AG09309 (cell line): ENCODE data around the gene S100A16.

Source experiments
- DNase-seq: peaks from one replicate; pipeline ENCODE4 v3.0.0-alpha.2; 2010; ENCODE audit warnings: low read depth
- H3K4me3 ChIP-seq: 2 replicates; pipeline ENCODE4 v1.5.1; 2011; ENCODE audit warnings: mild to moderate bottlenecking, low read depth, low read length, moderate library complexity; ENCODE audit not compliant: control insufficient read depth
- TF ChIP-seq, protein P1 (sequence below): IDR thresholded peaks from 2 replicates; pipeline ENCODE4 v1.5.1; 2011; ENCODE audit warnings: mild to moderate bottlenecking, low read depth, low read length, inconsistent platforms; ENCODE audit not compliant: insufficient read depth, control insufficient read depth; ENCODE audit errors: missing control alignments

The S100A16 gene

DNA sequence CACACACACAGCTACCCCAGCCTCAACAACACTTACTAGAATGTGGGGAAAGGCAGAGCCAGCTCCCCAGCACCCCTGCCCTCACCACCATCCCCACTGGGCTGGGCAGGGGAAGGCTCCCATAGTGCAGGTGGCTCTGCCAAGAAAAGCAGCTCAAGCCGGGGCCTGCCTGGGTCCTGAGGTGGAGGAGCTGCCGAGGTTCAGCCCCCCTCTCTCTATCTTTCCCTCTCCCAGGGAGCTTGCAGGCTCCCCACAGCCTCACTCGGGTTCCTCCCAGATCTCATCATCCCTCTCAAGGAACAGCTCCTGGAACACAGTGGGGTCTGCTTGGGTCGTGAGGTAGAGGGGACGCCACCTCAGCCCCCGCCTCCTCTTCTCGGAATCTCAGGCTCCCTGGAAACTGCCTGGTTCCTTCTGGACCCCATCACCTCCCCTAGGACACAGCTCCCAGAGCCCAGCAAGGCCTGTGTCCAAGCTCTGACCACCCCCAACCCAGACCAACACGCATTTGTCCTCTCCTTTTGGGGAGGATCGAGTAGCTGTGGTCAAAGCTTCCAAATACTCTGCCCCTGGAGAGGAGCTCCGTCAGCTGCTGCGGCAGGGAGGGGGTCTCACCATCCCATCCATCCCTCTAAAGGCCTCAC lies 704 bp downstream of the S100A16 start:
- TF ChIP-seq, protein P1, sequence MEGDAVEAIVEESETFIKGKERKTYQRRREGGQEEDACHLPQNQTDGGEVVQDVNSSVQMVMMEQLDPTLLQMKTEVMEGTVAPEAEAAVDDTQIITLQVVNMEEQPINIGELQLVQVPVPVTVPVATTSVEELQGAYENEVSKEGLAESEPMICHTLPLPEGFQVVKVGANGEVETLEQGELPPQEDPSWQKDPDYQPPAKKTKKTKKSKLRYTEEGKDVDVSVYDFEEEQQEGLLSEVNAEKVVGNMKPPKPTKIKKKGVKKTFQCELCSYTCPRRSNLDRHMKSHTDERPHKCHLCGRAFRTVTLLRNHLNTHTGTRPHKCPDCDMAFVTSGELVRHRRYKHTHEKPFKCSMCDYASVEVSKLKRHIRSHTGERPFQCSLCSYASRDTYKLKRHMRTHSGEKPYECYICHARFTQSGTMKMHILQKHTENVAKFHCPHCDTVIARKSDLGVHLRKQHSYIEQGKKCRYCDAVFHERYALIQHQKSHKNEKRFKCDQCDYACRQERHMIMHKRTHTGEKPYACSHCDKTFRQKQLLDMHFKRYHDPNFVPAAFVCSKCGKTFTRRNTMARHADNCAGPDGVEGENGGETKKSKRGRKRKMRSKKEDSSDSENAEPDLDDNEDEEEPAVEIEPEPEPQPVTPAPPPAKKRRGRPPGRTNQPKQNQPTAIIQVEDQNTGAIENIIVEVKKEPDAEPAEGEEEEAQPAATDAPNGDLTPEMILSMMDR: no peak
- DNase-seq: no peak
- peak overlapping the region; percentile 69 for H3K4me3 ChIP-seq

DNA sequence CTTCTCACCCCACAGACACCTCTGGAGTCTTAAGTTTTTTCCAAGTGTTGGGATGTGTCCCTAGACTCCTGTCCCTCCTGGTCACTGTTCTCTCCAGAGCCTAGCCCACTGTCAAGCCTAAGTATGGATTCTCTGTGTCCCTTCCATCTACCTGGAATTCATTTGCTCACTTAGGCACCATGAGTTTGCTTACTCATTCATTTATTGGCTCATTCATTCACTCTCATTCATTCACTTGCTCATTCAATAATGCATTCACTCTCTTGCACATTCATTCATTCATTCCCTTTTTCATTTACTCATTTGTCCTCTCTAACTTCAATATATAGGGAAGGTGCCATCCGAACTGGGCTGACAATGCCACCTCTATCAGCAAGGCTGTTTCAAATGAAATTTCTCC lies 1.6 kb downstream of the S100A16 start:
- H3K4me3 ChIP-seq: peak overlapping the region; percentile 69
- DNase-seq: no peak
- TF ChIP-seq, protein P1: no peak

DNA sequence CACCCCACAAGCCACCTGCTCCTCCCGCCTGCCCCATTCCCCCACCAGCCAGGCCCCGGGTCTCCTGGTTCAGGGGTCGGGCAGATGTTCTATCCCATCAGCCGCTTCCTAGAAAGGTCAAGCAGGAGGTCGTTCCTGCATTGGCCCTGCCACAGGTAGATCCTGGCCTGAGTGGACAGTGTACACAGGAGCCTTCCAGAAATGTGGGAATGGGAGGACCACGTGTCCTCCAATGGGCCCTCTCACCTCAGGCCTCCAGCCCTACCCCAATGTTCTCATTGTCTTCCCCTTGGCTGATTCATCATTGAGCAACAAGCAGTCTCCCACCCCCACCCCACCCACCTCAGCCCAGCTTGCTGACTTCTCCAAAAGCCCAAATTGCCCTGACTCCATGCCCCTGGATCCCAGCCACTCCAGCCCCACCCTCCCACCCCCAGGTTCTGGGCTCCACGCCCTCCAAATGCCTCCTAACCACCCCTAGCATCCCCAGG lies 2.1 kb downstream of the S100A16 start:
- peak overlapping the region; percentile 69 for H3K4me3 ChIP-seq

DNA sequence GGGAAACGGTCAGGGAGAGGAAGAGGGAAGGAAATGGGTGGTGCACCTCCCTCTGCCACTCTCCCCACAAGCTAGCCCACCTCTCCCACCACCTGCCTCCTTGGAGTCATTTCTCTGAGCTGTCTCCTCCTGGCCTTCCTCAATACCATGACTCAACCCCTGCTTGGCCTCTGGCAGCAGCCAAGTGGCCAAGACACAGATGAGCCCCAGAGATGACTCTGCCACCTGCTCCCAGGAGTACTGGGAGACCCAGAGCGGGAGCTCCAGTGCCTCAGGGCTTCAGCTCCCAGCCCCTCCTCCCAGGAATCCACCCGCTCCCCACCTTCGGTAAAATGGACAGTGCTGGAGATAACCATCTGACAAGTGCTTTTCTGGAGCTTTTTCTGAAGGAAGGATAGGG lies 2.6 kb downstream of the S100A16 start:
- TF ChIP-seq, protein P1: no peak
- peak overlapping the region; percentile 69 for H3K4me3 ChIP-seq
- DNase-seq: no peak

More for the DNA sequence above, 2.1 kb downstream of the S100A16 start:
- TF ChIP-seq, protein P1: no peak
- DNase-seq: no peak

DNA sequence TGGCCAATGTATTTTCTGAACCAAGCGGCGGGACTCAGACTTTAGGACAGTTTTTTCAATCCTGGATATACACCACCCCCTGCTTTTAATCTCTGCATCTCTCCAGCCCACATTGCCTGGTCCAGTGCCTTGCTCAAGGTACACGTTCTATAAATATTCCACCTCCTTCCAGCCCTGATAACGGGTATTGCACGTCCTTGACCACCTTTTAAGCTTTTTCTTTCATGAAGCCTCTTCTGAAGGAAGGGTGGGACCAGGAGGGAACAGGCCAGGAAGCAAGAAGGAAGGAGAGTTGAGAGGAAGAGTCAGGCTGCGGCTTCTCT lies 3.4 kb downstream of the S100A16 start:
- TF ChIP-seq, protein P1: no peak
- peak overlapping the region; percentile 3 for H3K4me3 ChIP-seq
- no peak for DNase-seq

DNA sequence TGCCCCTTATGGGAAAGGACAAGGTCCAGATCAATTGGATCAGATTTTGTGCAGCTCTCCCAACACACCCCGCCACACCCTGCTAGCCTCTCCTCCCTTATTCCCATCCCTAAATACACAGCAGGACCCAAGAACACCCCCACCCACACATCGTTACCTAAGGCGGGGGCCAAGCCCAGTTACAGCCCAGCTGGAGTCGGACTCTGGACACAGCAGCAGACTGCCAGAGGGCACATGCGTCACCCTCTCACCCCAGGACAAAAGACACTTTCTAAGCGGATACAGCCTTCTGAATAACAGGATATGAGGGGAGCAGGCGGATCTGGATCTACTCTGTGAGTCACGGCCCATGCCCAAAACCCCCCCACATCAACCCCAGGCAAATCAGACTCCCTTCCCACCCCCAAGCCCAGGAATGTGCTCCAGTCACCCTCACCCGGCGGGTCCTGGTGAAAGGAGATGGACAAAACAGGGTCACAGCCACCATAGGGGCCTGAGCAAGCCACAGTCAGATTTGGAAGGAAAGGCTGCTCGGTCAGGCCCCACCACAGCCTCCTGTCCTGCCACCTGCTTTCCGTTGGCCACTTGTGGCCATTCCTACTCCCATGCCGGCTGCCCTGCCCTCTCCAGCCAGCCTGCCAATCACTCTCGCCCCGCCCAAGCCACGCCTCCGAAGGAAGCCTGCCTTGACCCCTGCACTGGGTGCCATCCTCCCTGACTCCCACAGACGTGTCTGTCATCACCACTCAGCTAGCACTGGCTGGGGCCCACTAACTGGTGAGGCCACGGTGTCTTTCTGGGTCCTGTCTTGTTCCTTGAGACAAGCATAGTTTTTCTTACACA lies 4.0 kb downstream of the S100A16 start:
- H3K4me3 ChIP-seq: peak overlapping the region; percentile 35
- TF ChIP-seq, protein P1: no peak
- peak; percentile 69 for DNase-seq
